SK-N-SH treated with all-trans-retinoic acid at 6 μM for 48 hours (cell line): Measurements from ENCODE around the gene FMO3.

Experiments used
- ATAC-seq: fragments of 200-7000 bp; cut with Tn5 transposase; 3 replicates; pipeline ENCODE4 v1.9.1; 2020; ENCODE audit warnings: mild to moderate bottlenecking, moderate library complexity
- BACH2 ChIP-seq: fragments of 250-450 bp; sonication (Bioruptor Pico); IDR thresholded peaks from 2 replicates; pipeline ENCODE4 v1.9.0; 2021; ENCODE audit warnings: mild to moderate bottlenecking, borderline replicate concordance
- CREB5 ChIP-seq: fragments of 250-450 bp; sonication (Bioruptor Pico); IDR thresholded peaks from 2 replicates; pipeline ENCODE4 v1.5.1; 2020; ENCODE audit warnings: low read depth, mild to moderate bottlenecking, moderate library complexity
- CSDC2 ChIP-seq: fragments of 250-450 bp; sonication (Bioruptor Pico); IDR thresholded peaks from 2 replicates; pipeline ENCODE4 v1.5.0; 2020; ENCODE audit warnings: mild to moderate bottlenecking, moderate library complexity
- CSRNP3 ChIP-seq: fragments of 250-450 bp; sonication (Bioruptor Pico); IDR thresholded peaks from 2 replicates; pipeline ENCODE4 v1.5.1; 2021; ENCODE audit warnings: mild to moderate bottlenecking, moderate library complexity
- ESRRG ChIP-seq: fragments of 250-450 bp; sonication (Bioruptor Pico); IDR thresholded peaks from 2 replicates; pipeline ENCODE4 v1.6.1; 2021; ENCODE audit warnings: mild to moderate bottlenecking
- ISL1 ChIP-seq: fragments of 250-450 bp; sonication (Bioruptor Pico); IDR thresholded peaks from 2 replicates; pipeline ENCODE4 v2.1.2; 2022; ENCODE audit warnings: mild to moderate bottlenecking, moderate library complexity
- OSR1 ChIP-seq: fragments of 250-450 bp; sonication (Bioruptor Pico); IDR thresholded peaks from 2 replicates; pipeline ENCODE4 v1.8.0; 2022; ENCODE audit warnings: moderate library complexity, mild to moderate bottlenecking, inconsistent platforms
- PATZ1 ChIP-seq: fragments of 250-450 bp; sonication (Bioruptor Pico); IDR thresholded peaks from 2 replicates; pipeline ENCODE4 v1.8.0; 2020; ENCODE audit warnings: mild to moderate bottlenecking, moderate library complexity, borderline replicate concordance
- POU6F1 ChIP-seq: fragments of 250-450 bp; sonication (Bioruptor Pico); IDR thresholded peaks from 2 replicates; pipeline ENCODE4 v1.8.0; 2021; ENCODE audit warnings: low read depth, mild to moderate bottlenecking, moderate library complexity, borderline replicate concordance
- PPARA ChIP-seq: fragments of 250-450 bp; sonication (Bioruptor Pico); IDR thresholded peaks from 2 replicates; pipeline ENCODE4 v1.5.0; 2020; ENCODE audit warnings: mild to moderate bottlenecking, borderline replicate concordance
- RARB ChIP-seq: fragments of 250-450 bp; sonication (Bioruptor Pico); IDR thresholded peaks from 2 replicates; pipeline ENCODE4 v1.8.0; 2021; ENCODE audit warnings: mild to moderate bottlenecking, moderate library complexity
- SNAI2 ChIP-seq: fragments of 250-450 bp; sonication (Bioruptor Pico); IDR thresholded peaks from 2 replicates; pipeline ENCODE4 v1.5.0; 2020; ENCODE audit warnings: mild to moderate bottlenecking, moderate library complexity
- TCF4 ChIP-seq: fragments of 250-450 bp; sonication (Bioruptor Pico); IDR thresholded peaks from 2 replicates; pipeline ENCODE4 v1.8.0; 2021; ENCODE audit warnings: mild to moderate bottlenecking, moderate library complexity, borderline replicate concordance
- TSHZ2 ChIP-seq: fragments of 250-450 bp; sonication (Bioruptor Pico); IDR thresholded peaks from 2 replicates; pipeline ENCODE4 v1.5.0; 2020; ENCODE audit warnings: mild to moderate bottlenecking, moderate library complexity
- ZC3H10 ChIP-seq: fragments of 250-450 bp; sonication (Bioruptor Pico); IDR thresholded peaks from 2 replicates; pipeline ENCODE4 v1.5.1; 2021; ENCODE audit warnings: mild to moderate bottlenecking, moderate library complexity
- ZFP3 ChIP-seq: fragments of 250-450 bp; sonication (Bioruptor Pico); IDR thresholded peaks from 2 replicates; pipeline ENCODE4 v1.5.0; 2020; ENCODE audit warnings: mild to moderate bottlenecking, moderate library complexity
- ZFP30 ChIP-seq: fragments of 450-650 bp; formaldehyde crosslinking; IDR thresholded peaks from 2 replicates; pipeline ENCODE4 v1.5.0; 2022; ENCODE audit warnings: mild to moderate bottlenecking, moderate library complexity
- ZNF565 ChIP-seq: fragments of 450-650 bp; formaldehyde crosslinking; conservative IDR thresholded peaks from 2 replicates; pipeline ENCODE4 v1.5.0; 2020; ENCODE audit warnings: low read depth, mild to moderate bottlenecking, moderate library complexity
- ZNF70 ChIP-seq: fragments of 450-650 bp; formaldehyde crosslinking; IDR thresholded peaks from 2 replicates; pipeline ENCODE4 v1.5.0; 2020; ENCODE audit warnings: mild to moderate bottlenecking, moderate library complexity
- ZNF8 ChIP-seq: fragments of 450-650 bp; formaldehyde crosslinking; IDR thresholded peaks from 2 replicates; pipeline ENCODE4 v1.5.0; 2020; ENCODE audit warnings: mild to moderate bottlenecking, moderate library complexity

The FMO3 gene

GRCh38 chr1:171134204-171134923 is 43.7 kb downstream of the FMO3 start (continued):
- TF ChIP-seq TCF4 (CRISPR knock-in tag): no peak
- TF ChIP-seq PPARA (CRISPR knock-in tag): no peak
- no peak for TF ChIP-seq ISL1 (CRISPR knock-in tag)
- TF ChIP-seq, all 23 proteins: peak for 0

GRCh38 chr1:171137580-171137979 is 46.9 kb downstream of the FMO3 start:
- ATAC-seq: no peak
- no peak for TF ChIP-seq ZNF8 (CRISPR knock-in tag)
- TF ChIP-seq POU6F1 (CRISPR knock-in tag): no peak
- TF ChIP-seq CREB5: no peak
- no peak for TF ChIP-seq ZC3H10
- TF ChIP-seq ZFP3 (CRISPR knock-in tag): no peak
- TF ChIP-seq ZFP30 (CRISPR knock-in tag): no peak
- no peak for TF ChIP-seq RARB (CRISPR knock-in tag)

GRCh38 chr1:171138980-171139379 is 48.3 kb downstream of the FMO3 start:
- no peak for TF ChIP-seq ZC3H10
- TF ChIP-seq SNAI2: no peak
- no peak for TF ChIP-seq ZNF70 (CRISPR knock-in tag)
- TF ChIP-seq PATZ1 (CRISPR knock-in tag): no peak
- TF ChIP-seq CSRNP3 (CRISPR knock-in tag): no peak
- TF ChIP-seq ISL1 (CRISPR knock-in tag): no peak
- TF ChIP-seq OSR1: no peak
- no peak for TF ChIP-seq TSHZ2
- no peak for TF ChIP-seq ZFP3 (CRISPR knock-in tag)
- no peak for TF ChIP-seq POU6F1 (CRISPR knock-in tag)
- no peak for TF ChIP-seq ZNF8 (CRISPR knock-in tag)
- TF ChIP-seq ESRRG (CRISPR knock-in tag): no peak
- ATAC-seq: no peak

GRCh38 chr1:171139890-171140289 is 49.2 kb downstream of the FMO3 start:
- TF ChIP-seq ZFP30 (CRISPR knock-in tag) (no peak), ZFP3 (CRISPR knock-in tag) (no peak), BACH2 (CRISPR knock-in tag) (no peak), ZNF8 (CRISPR knock-in tag) (no peak), CSDC2 (no peak), PPARA (CRISPR knock-in tag) (no peak), ZNF565 (CRISPR knock-in tag) (no peak), PATZ1 (CRISPR knock-in tag) (no peak)
- ATAC-seq: no peak
